Activated B cell treated with CpG ODN at 0.5 μM for 24 hours (primary cell): Measurements from ENCODE around the gene PON3. TPM values are rescaled to one million over a fixed set of nuclear protein-coding genes. Genes with fewer than 3 reads are reported as not detected.

Experiments
- ATAC-seq: fragments of 200-7000 bp; cut with Tn5 transposase; one replicate; pipeline ENCODE4 v1.10.0; 2021; ENCODE audit warnings: low read depth, mild to moderate bottlenecking, moderate library complexity
- CTCF ChIA-PET: fragments of 350-600 bp; sonication (Branson Sonifier 250); formaldehyde crosslinking; loops from one replicate; lab custom pipeline; 2021; ENCODE audit warnings: antibody characterized with exemption; lab: Charles Lee
- POLR2A ChIA-PET: fragments of 350-600 bp; sonication (Branson Sonifier 250); formaldehyde crosslinking; loops from one replicate; lab custom pipeline; 2021; ENCODE audit warnings: antibody characterized with exemption; lab: Charles Lee
- DNase-seq: peaks from one replicate; pipeline ENCODE4 v3.0.0; 2022
- H3K27ac Mint-ChIP-seq: one replicate; pipeline ENCODE4 v1.8.0; 2020; ENCODE audit warnings: mixed read lengths
- H3K27me3 Mint-ChIP-seq: one replicate; pipeline ENCODE4 v1.8.0; 2021; ENCODE audit warnings: mixed read lengths
- H3K36me3 Mint-ChIP-seq: one replicate; pipeline ENCODE4 v1.8.0; 2021; ENCODE audit warnings: low read depth, mixed read lengths
- H3K4me1 Mint-ChIP-seq: one replicate; pipeline ENCODE4 v1.8.0; 2021; ENCODE audit warnings: mixed read lengths
- H3K4me3 Mint-ChIP-seq: one replicate; pipeline ENCODE4 v1.8.0; 2020; ENCODE audit warnings: mild to moderate bottlenecking, mixed read lengths
- H3K9me3 Mint-ChIP-seq: one replicate; pipeline ENCODE4 v1.8.0; 2020; ENCODE audit warnings: mixed read lengths
- intact Hi-C: fragments of 100-400 bp; cut with micrococcal nuclease; formaldehyde crosslinking; loops from one replicate; pipeline ENCODE4 v1.15.1; 2024
- total RNA-seq: library from RNA; stranded (reverse); gene quantifications from 2 replicates; pipeline ENCODE4 v1.2.3, GENCODE V29; 2022
- TF ChIP-seq, protein P1 (sequence below): fragments of 200-600 bp; IDR thresholded peaks from one replicate; pipeline ENCODE4 v1.8.0; 2022; ENCODE audit warnings: antibody characterized with exemption, mild to moderate bottlenecking

PON3 gene
- total RNA-seq, 1 donor from 2014 or later, result not detected

GRCh38 chr7:95411666-95412065, 15.5 kb upstream of the PON3 start:
- Mint-ChIP-seq H3K4me3 (no peak overlapping the region), H3K27ac (no peak overlapping the region), H3K9me3 (no peaks in the 10 kb centered on the region), H3K36me3 (no peaks in the 10 kb centered on the region), H3K27me3 (no peaks in the 10 kb centered on the region), H3K4me1 (no peaks in the 10 kb centered on the region)
- no peak for DNase-seq
- TF ChIP-seq, protein P1, sequence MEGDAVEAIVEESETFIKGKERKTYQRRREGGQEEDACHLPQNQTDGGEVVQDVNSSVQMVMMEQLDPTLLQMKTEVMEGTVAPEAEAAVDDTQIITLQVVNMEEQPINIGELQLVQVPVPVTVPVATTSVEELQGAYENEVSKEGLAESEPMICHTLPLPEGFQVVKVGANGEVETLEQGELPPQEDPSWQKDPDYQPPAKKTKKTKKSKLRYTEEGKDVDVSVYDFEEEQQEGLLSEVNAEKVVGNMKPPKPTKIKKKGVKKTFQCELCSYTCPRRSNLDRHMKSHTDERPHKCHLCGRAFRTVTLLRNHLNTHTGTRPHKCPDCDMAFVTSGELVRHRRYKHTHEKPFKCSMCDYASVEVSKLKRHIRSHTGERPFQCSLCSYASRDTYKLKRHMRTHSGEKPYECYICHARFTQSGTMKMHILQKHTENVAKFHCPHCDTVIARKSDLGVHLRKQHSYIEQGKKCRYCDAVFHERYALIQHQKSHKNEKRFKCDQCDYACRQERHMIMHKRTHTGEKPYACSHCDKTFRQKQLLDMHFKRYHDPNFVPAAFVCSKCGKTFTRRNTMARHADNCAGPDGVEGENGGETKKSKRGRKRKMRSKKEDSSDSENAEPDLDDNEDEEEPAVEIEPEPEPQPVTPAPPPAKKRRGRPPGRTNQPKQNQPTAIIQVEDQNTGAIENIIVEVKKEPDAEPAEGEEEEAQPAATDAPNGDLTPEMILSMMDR, result no peak
- CTCF ChIA-PET, result interaction anchor here (1.1 kb wide), 1 partner anchor 16 kb away, joined by 3 read pairs; no protein-coding TSS in a partner anchor
- intact Hi-C loops, result no loop called here
- ATAC-seq, result no peak
- POLR2A ChIA-PET, result no interaction called here

- POLR2A ChIA-PET, result no interaction called here
- intact Hi-C loops, result no loop called here
- no peaks in the 10 kb centered on the region for H3K4me1 Mint-ChIP-seq
- no peak overlapping the region for H3K4me3 Mint-ChIP-seq
- CTCF ChIA-PET, result interaction anchor here (1.1 kb wide), 1 partner anchor 15 kb away, joined by 3 read pairs; no protein-coding TSS in a partner anchor
- no peak for ATAC-seq
- DNase-seq, result no peak
- TF ChIP-seq, protein P1, result no peak
- H3K9me3 Mint-ChIP-seq, result no peaks in the 10 kb centered on the region
- no peaks in the 10 kb centered on the region for H3K27me3 Mint-ChIP-seq
- H3K27ac Mint-ChIP-seq, result no peak overlapping the region
- H3K36me3 Mint-ChIP-seq, result no peaks in the 10 kb centered on the region
Measured at GRCh38 chr7:95411036-95411435, 14.9 kb upstream of the PON3 start.

GRCh38 chr7:95407751-95408150, 11.6 kb upstream of the PON3 start:
- DNase-seq, result no peak
- CTCF ChIA-PET, result no interaction called here
- intact Hi-C loops, result no loop called here

GRCh38 chr7:95405800-95406199, 9.6 kb upstream of the PON3 start:
- ChIA-PET CTCF (interaction anchor here (0.8 kb wide), 1 partner anchor 9 kb away, joined by 4 read pairs; no protein-coding TSS in a partner anchor), POLR2A (no interaction called here)
- H3K4me3 Mint-ChIP-seq, result no peak overlapping the region
- no peak for DNase-seq
- no peaks in the 10 kb centered on the region for H3K9me3 Mint-ChIP-seq
- ATAC-seq, result no peak
- H3K27ac Mint-ChIP-seq, result no peak overlapping the region
- TF ChIP-seq, protein P1, result no peak
- no peaks in the 10 kb centered on the region for H3K36me3 Mint-ChIP-seq
- no peaks in the 10 kb centered on the region for H3K27me3 Mint-ChIP-seq
- H3K4me1 Mint-ChIP-seq, result no peaks in the 10 kb centered on the region
- intact Hi-C loops, result no loop called here

More at GRCh38 chr7:95407751-95408150, 11.6 kb upstream of the PON3 start:
- no peaks in the 10 kb centered on the region for H3K9me3 Mint-ChIP-seq
- no peak overlapping the region for H3K27ac Mint-ChIP-seq
- POLR2A ChIA-PET, result no interaction called here
- no peak for ATAC-seq
- H3K4me3 Mint-ChIP-seq, result no peak overlapping the region
- H3K4me1 Mint-ChIP-seq, result no peaks in the 10 kb centered on the region
- TF ChIP-seq, protein P1, result no peak
- H3K36me3 Mint-ChIP-seq, result no peaks in the 10 kb centered on the region
- no peaks in the 10 kb centered on the region for H3K27me3 Mint-ChIP-seq

DNA sequence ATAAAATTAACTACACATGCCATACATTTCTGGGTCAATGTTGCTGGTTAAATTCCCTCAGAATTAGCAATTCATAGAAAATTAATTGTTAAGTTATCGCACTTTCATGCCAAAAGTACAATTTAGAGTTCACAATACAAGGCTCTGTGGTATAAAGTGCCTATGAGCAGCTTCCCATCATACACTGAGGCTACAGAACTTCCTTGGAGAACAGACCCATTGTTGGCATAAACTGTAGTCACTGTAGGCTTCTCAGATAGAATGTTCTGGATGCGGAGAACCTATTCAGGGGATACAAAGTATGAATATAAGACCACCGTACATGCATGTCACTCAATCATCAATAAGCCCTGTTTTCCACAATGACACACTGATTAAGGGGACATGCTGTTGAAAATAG, 9.0 kb upstream of the PON3 start:
- Mint-ChIP-seq H3K4me3 (no peak overlapping the region), H3K9me3 (no peaks in the 10 kb centered on the region), H3K36me3 (no peaks in the 10 kb centered on the region), H3K4me1 (no peaks in the 10 kb centered on the region), H3K27ac (no peak overlapping the region), H3K27me3 (no peaks in the 10 kb centered on the region)
- intact Hi-C loops, result no loop called here
- DNase-seq, result no peak
- ChIA-PET CTCF (interaction anchor here (0.8 kb wide), 1 partner anchor 10 kb away, joined by 4 read pairs; no protein-coding TSS in a partner anchor), POLR2A (no interaction called here)
- no peak for ATAC-seq
- TF ChIP-seq, protein P1, result no peak
